CD14-positive monocyte (primary cell): ENCODE data around the gene TSPAN31. TPM values are rescaled to one million over a fixed set of nuclear protein-coding genes. Genes with fewer than 3 reads are reported as not detected.

ENCODE experiments used
- DNase-seq, 3 donors: peaks; one replicate each; pipeline ENCODE4 v3.0.0-alpha.2; 2011 to 2022
- H2AFZ ChIP-seq: 2 replicates; pipeline ENCODE4 v1.6.0; 2012; ENCODE audit warnings: mild to moderate bottlenecking, low read depth, low read length, inconsistent platforms; ENCODE audit not compliant: insufficient read depth, poor library complexity, severe bottlenecking
- H3K27ac ChIP-seq, 2 donors: 1 replicate in 1 of 2; 2 replicates in 1 of 2; pipeline ENCODE4 v1.5.1; 2012 to 2013; ENCODE audit warnings: low read length in 2 of 2, control low read depth in 1 of 2, inconsistent platforms in 1 of 2, low read depth in 1 of 2, mild to moderate bottlenecking in 1 of 2
- H3K27me3 ChIP-seq, 2 donors: one replicate each; pipeline versions ENCODE4 v1.6.0 to v1.6.1; 2011 to 2013; ENCODE audit warnings: low read length in 2 of 2; ENCODE audit not compliant: control insufficient read depth in 2 of 2, insufficient read depth in 2 of 2
- H3K36me3 ChIP-seq, 2 donors: replicated peaks in 1 of 2; 1 replicate in 1 of 2; 2 replicates in 1 of 2; pipeline versions ENCODE4 v1.5.1 to v1.6.1; 2012 to 2013; ENCODE audit warnings: low read length in 2 of 2, control low read depth in 1 of 2, inconsistent platforms in 1 of 2, mild to moderate bottlenecking in 1 of 2; ENCODE audit not compliant: insufficient read depth in 2 of 2, control insufficient read depth in 1 of 2
- H3K4me1 ChIP-seq, 2 donors: 1 replicate in 1 of 2; 2 replicates in 1 of 2; pipeline versions ENCODE4 v1.5.1 to v1.6.1; 2012 to 2013; ENCODE audit warnings: low read length in 2 of 2, control low read depth in 1 of 2, inconsistent platforms in 1 of 2, mild to moderate bottlenecking in 1 of 2, moderate library complexity in 1 of 2; ENCODE audit not compliant: insufficient read depth in 2 of 2, control insufficient read depth in 1 of 2
- H3K4me2 ChIP-seq: replicated peaks from 2 replicates; pipeline ENCODE3; 2012; ENCODE audit warnings: low read length, moderate library complexity, mild to moderate bottlenecking; ENCODE audit not compliant: poor library complexity, severe bottlenecking; ENCODE audit errors: extremely low read depth
- H3K4me3 ChIP-seq, 3 experiments: fragments of 200-600 bp in 1 of 3; sonication (generic) in 1 of 3; replicated peaks in 1 of 3; 1 replicate in 2 of 3; 2 replicates in 1 of 3; pipeline ENCODE4 v1.5.1; 2011 to 2013; ENCODE audit warnings: low read length in 3 of 3, mild to moderate bottlenecking in 3 of 3, control low read depth in 2 of 3, low read depth in 2 of 3, inconsistent platforms in 1 of 3, moderate library complexity in 1 of 3
- H3K79me2 ChIP-seq: 2 replicates; pipeline ENCODE4 v1.6.0; 2012; ENCODE audit warnings: mild to moderate bottlenecking, control low read depth, inconsistent platforms, low read length, moderate library complexity; ENCODE audit not compliant: insufficient read depth
- H3K9ac ChIP-seq: 2 replicates; pipeline ENCODE4 v1.6.0; 2017; ENCODE audit warnings: low read length, mild to moderate bottlenecking; ENCODE audit not compliant: insufficient read depth, poor library complexity, severe bottlenecking
- H3K9me3 ChIP-seq, 2 donors: replicated peaks in 1 of 2; 1 replicate in 1 of 2; 2 replicates in 1 of 2; pipeline versions ENCODE4 v1.5.1 to v1.6.1; 2012 to 2013; ENCODE audit warnings: low read length in 2 of 2, control low read depth in 1 of 2; ENCODE audit not compliant: control insufficient read depth in 1 of 2, insufficient read depth in 1 of 2
- H4K20me1 ChIP-seq: 2 replicates; pipeline ENCODE4 v1.6.0; 2012; ENCODE audit warnings: mild to moderate bottlenecking, low read length, control low read depth, moderate library complexity; ENCODE audit not compliant: insufficient read depth
- H3K27ac Mint-ChIP-seq, 7 donors: one replicate each; pipeline ENCODE4 v1.8.0; 2020; ENCODE audit warnings: mild to moderate bottlenecking in 7 of 7, mixed read lengths in 7 of 7, moderate library complexity in 6 of 7, inconsistent platforms in 2 of 7
- H3K27me3 Mint-ChIP-seq, 3 donors: one replicate each; pipeline ENCODE4 v1.8.0; 2021 to 2022; ENCODE audit warnings: low read depth in 3 of 3, mild to moderate bottlenecking in 3 of 3, mixed read lengths in 3 of 3, moderate library complexity in 3 of 3, inconsistent platforms in 1 of 3
- H3K36me3 Mint-ChIP-seq, 2 donors: one replicate each; pipeline ENCODE4 v1.8.0; 2020; ENCODE audit warnings: mixed read lengths in 2 of 2, inconsistent platforms in 1 of 2, mild to moderate bottlenecking in 1 of 2
- H3K4me1 Mint-ChIP-seq: one replicate; pipeline ENCODE4 v1.8.0; 2020; ENCODE audit warnings: mild to moderate bottlenecking, mixed read lengths
- H3K4me3 Mint-ChIP-seq, 2 donors: one replicate each; pipeline ENCODE4 v1.8.0; 2020; ENCODE audit warnings: mild to moderate bottlenecking in 2 of 2, mixed read lengths in 2 of 2, moderate library complexity in 1 of 2
- H3K9me3 Mint-ChIP-seq, 7 donors: one replicate each; pipeline ENCODE4 v1.8.0; 2020 to 2022; ENCODE audit warnings: mixed read lengths in 7 of 7, mild to moderate bottlenecking in 6 of 7, moderate library complexity in 6 of 7, inconsistent platforms in 2 of 7
- WGBS: methylation state at CpG from one replicate; pipeline ENCODE4 v1.1.5; 2013; ENCODE audit warnings: missing lambda C conversion rate; ENCODE audit not compliant: insufficient coverage; 5-methylcytosine and 5-hydroxymethylcytosine counted together
- intact Hi-C, 2 donors: fragments of 100-400 bp; cut with micrococcal nuclease; formaldehyde crosslinking; loops; one replicate each; pipeline versions ENCODE4 v1.15.0 to v1.15.1; 2023
- polyA plus RNA-seq, 3 donors: library from polyadenylated mRNA; depleted of rRNA in 1 of 3; unstranded in 2 of 3; stranded (reverse) in 1 of 3; fragments of 300-500 nt in 2 of 3; fragments of >200 nt in 1 of 3; fragmentation: Illumina TruSeq in 2 of 3; gene quantifications; 1 replicate in 2 of 3; 2 replicates in 1 of 3; pipeline ENCODE4 v1.2.3, GENCODE V29; 2012 to 2021
- TF ChIP-seq, protein P1 (sequence below): fragments of 200-600 bp; IDR thresholded peaks from one replicate; pipeline ENCODE4 v1.8.0; 2022; ENCODE audit warnings: antibody characterized with exemption, mild to moderate bottlenecking

TSPAN31 gene
- polyA plus RNA-seq, 3 donors = 20.6 to 48.1 (median 43.0) TPM

GRCh38 chr12:57795354-57795753, 50.5 kb downstream of the TSPAN31 start:
- TF ChIP-seq, protein P1, sequence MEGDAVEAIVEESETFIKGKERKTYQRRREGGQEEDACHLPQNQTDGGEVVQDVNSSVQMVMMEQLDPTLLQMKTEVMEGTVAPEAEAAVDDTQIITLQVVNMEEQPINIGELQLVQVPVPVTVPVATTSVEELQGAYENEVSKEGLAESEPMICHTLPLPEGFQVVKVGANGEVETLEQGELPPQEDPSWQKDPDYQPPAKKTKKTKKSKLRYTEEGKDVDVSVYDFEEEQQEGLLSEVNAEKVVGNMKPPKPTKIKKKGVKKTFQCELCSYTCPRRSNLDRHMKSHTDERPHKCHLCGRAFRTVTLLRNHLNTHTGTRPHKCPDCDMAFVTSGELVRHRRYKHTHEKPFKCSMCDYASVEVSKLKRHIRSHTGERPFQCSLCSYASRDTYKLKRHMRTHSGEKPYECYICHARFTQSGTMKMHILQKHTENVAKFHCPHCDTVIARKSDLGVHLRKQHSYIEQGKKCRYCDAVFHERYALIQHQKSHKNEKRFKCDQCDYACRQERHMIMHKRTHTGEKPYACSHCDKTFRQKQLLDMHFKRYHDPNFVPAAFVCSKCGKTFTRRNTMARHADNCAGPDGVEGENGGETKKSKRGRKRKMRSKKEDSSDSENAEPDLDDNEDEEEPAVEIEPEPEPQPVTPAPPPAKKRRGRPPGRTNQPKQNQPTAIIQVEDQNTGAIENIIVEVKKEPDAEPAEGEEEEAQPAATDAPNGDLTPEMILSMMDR = no peak
- Histone ChIP-seq H3K79me2 (no peaks in the 10 kb centered on the region), H3K4me3 (no peak overlapping the region), H3K36me3 (peaks cover 72 to 86% of the 10 kb centered on the region in 2 donors), H2AFZ (no peak overlapping the region), H3K27ac (no peak overlapping the region), H3K4me1 (peaks cover 9 to 10% of the 10 kb centered on the region in 2 donors), H3K4me2 (no peak overlapping the region), H3K9ac (no peak overlapping the region), H4K20me1 (no peaks in the 10 kb centered on the region), H3K27me3 (no peaks in the 10 kb centered on the region), H3K9me3 (no peaks in the 10 kb centered on the region)
- peaks cover 8% of the 10 kb centered on the region for H3K4me1 Mint-ChIP-seq
- H3K36me3 Mint-ChIP-seq = peaks cover 65 to 78% of the 10 kb centered on the region in 2 donors
- DNase-seq = no peak
- 97% methylated on average over 3 of the region's 6 CpGs for WGBS
- no peak overlapping the region for H3K4me3 Mint-ChIP-seq
- intact Hi-C loops = no loop called here
- no peak overlapping the region for H3K27ac Mint-ChIP-seq
- no peaks in the 10 kb centered on the region for H3K9me3 Mint-ChIP-seq
- H3K27me3 Mint-ChIP-seq = no peaks in the 10 kb centered on the region

DNA sequence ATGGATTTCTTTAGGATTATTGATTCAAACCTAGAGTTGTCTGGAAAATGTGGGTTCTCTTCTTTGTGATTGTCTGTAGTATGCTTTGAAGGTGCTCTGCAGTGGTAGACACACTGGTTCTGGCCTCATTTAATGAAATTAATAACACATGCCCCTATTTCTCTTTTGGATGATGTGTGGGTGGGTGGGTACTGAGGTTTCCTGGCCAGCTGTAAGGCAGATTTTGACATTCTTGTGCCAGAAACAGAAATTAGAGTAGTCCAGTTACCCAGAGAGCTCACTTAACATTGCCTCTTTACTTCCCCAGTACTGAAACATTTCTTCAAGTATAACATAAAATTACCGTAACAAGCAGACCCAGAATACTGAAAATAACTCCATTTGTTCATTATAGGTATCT, 52.2 kb downstream of the TSPAN31 start:
- Mint-ChIP-seq H3K27ac (peak overlapping the region in 2 of 7 donors; percentile 4 to 10), H3K9me3 (no peaks in the 10 kb centered on the region), H3K4me3 (no peak overlapping the region), H3K36me3 (peaks cover 67 to 79% of the 10 kb centered on the region in 2 donors), H3K27me3 (no peaks in the 10 kb centered on the region), H3K4me1 (peaks cover 8% of the 10 kb centered on the region)
- Histone ChIP-seq H3K27me3 (no peaks in the 10 kb centered on the region), H3K27ac (no peak overlapping the region), H3K9me3 (no peaks in the 10 kb centered on the region), H3K4me2 (no peak overlapping the region), H3K36me3 (peaks cover 68 to 87% of the 10 kb centered on the region in 2 donors), H3K9ac (no peak overlapping the region), H3K79me2 (no peaks in the 10 kb centered on the region), H3K4me3 (no peak overlapping the region), H4K20me1 (no peaks in the 10 kb centered on the region), H3K4me1 (peaks cover 9 to 10% of the 10 kb centered on the region in 2 donors), H2AFZ (no peak overlapping the region)
- TF ChIP-seq, protein P1 = no peak
- no peak for DNase-seq
- WGBS = no CpG with 5 or more reads among the region's 1 CpG
- intact Hi-C loops = no loop called here
